K562 (cell line): Measurements from ENCODE around the gene CFAP251. TPM values are rescaled to one million over a fixed set of nuclear protein-coding genes. Genes with fewer than 3 reads are reported as not detected.

Experiments
- ATAC-seq: fragments of 200-7000 bp; cut with Tn5 transposase; 3 replicates; pipeline ENCODE4 v1.9.1; 2020; ENCODE audit warnings: moderate library complexity
- BruUV-seq: library from RNA; stranded (reverse); fragments of 400-500 nt; replicated peaks from 2 replicates; lab custom pipeline; 2021; lab: Mats Ljungman, UMichigan
- CTCF ChIA-PET: fragments of 300-600 bp; formaldehyde crosslinking; extraction: SDS; loops from one replicate; lab custom pipeline; 2021; ENCODE audit warnings: low intra/inter-chr PET ratio; lab: Yijun Ruan, JAX
- POLR2A ChIA-PET: fragments of 300-600, 350-650 bp; sonication (Branson Sonifier 250); formaldehyde crosslinking; extraction: SDS; loops from one replicate; lab custom pipeline; 2021; ENCODE audit warnings: antibody characterized with exemption, inconsistent platforms; lab: Yijun Ruan, JAX
- DNase-seq, 4 experiments: peaks; one replicate each; pipeline versions ENCODE4 v3.0.0 to v3.0.0-alpha.2; 2011 to 2018; ENCODE audit warnings: low spot score in 3 of 4, mixed read lengths in 3 of 4; ENCODE audit errors: extremely low read depth in 1 of 4
- FAIRE-seq: peaks from 2 replicates; lab custom pipeline; 2011; peaks lifted over from hg19 to GRCh38; lab: Jason Lieb, UNC
- H2AFZ ChIP-seq: 2 replicates; pipeline ENCODE4 v1.6.0; 2011; ENCODE audit warnings: low read depth, low read length, control low read depth, inconsistent platforms
- H3K27ac ChIP-seq: fragments of 200-600 bp; 3 replicates; pipeline ENCODE4 v1.8.0; 2011; ENCODE audit warnings: low read depth, mild to moderate bottlenecking, control low read depth, inconsistent platforms, low read length, moderate library complexity, mixed read lengths; ENCODE audit errors: extremely low read depth
- H3K27me3 ChIP-seq, 2 experiments: fragments of 300-600 bp in 1 of 2; 2 replicates in 1 of 2; 3 replicates in 1 of 2; pipeline versions ENCODE4 v1.6.0 to v1.8.0; 2011; ENCODE audit warnings: inconsistent platforms in 2 of 2, low read length in 2 of 2, mild to moderate bottlenecking in 1 of 2, mixed read lengths in 1 of 2, moderate library complexity in 1 of 2; ENCODE audit not compliant: control insufficient read depth in 2 of 2, insufficient read depth in 2 of 2
- H3K36me3 ChIP-seq: fragments of 300-600 bp; 3 replicates; pipeline ENCODE4 v1.8.0; 2011; ENCODE audit warnings: mild to moderate bottlenecking, low read length, inconsistent platforms; ENCODE audit not compliant: control insufficient read depth, insufficient read depth
- H3K4me1 ChIP-seq, 2 experiments: fragments of 200-600 bp in 1 of 2; replicated peaks in 1 of 2; 2 replicates in 1 of 2; 3 replicates in 1 of 2; pipeline versions ENCODE4 v1.5.1 to v1.8.0; 2011; ENCODE audit warnings: inconsistent platforms in 2 of 2, low read length in 2 of 2, mild to moderate bottlenecking in 1 of 2, mixed read lengths in 1 of 2, moderate library complexity in 1 of 2; ENCODE audit not compliant: control insufficient read depth in 2 of 2, insufficient read depth in 2 of 2
- H3K4me2 ChIP-seq: 2 replicates; pipeline ENCODE4 v1.6.1; 2011; ENCODE audit warnings: low read length, control low read depth, inconsistent platforms, mixed read lengths; ENCODE audit not compliant: insufficient read depth
- H3K4me3 ChIP-seq: fragments of 200-600 bp; sonication (generic), shearing (Covaris generic); 2 replicates; pipeline ENCODE4 v1.5.1; 2016; ENCODE audit warnings: control low read depth, inconsistent platforms
- H3K79me2 ChIP-seq: fragments of 200-600 bp; 3 replicates; pipeline ENCODE4 v1.8.0; 2011; ENCODE audit warnings: low read length, inconsistent platforms; ENCODE audit not compliant: control insufficient read depth, insufficient read depth
- H3K9ac ChIP-seq, 2 experiments: 2 replicates each; pipeline versions ENCODE4 v1.6.0 to v1.6.1; 2011; ENCODE audit warnings: low read depth in 2 of 2, low read length in 2 of 2, control low read depth in 1 of 2, inconsistent platforms in 1 of 2, mild to moderate bottlenecking in 1 of 2, mixed read lengths in 1 of 2; ENCODE audit not compliant: insufficient read depth in 1 of 2
- H3K9me1 ChIP-seq: one replicate; pipeline ENCODE4 v1.6.0; 2011; ENCODE audit warnings: inconsistent platforms, mild to moderate bottlenecking, low read length, moderate library complexity; ENCODE audit not compliant: control insufficient read depth, insufficient read depth
- H3K9me3 ChIP-seq: replicated peaks from 2 replicates; pipeline ENCODE4 v1.5.1; 2011; ENCODE audit warnings: low read depth, low read length, inconsistent platforms; ENCODE audit not compliant: control insufficient read depth, insufficient read depth
- H4K20me1 ChIP-seq: replicated peaks from 2 replicates; pipeline ENCODE4 v1.6.1; 2011; ENCODE audit warnings: low read length, inconsistent platforms, mixed read lengths; ENCODE audit not compliant: control insufficient read depth, insufficient read depth
- HCFC1 ChIP-seq: IDR thresholded peaks from 2 replicates; pipeline ENCODE4 v1.6.1; 2012; ENCODE audit warnings: low read depth, low read length, improper control_type of control experiment
- NR2C1 ChIP-seq, 2 experiments: fragments of 450-650 bp; IDR thresholded peaks; 2 replicates each; pipeline ENCODE4 v1.6.1; 2017; ENCODE audit warnings: mild to moderate bottlenecking in 2 of 2, antibody characterized with exemption in 1 of 2, inconsistent platforms in 1 of 2, missing compliant biosample characterization in 1 of 2, missing genetic modification characterization in 1 of 2
- SP2 ChIP-seq: IDR thresholded peaks from 2 replicates; pipeline ENCODE4 v1.6.1; 2011; ENCODE audit warnings: mild to moderate bottlenecking, low read depth, low read length, moderate library complexity; ENCODE audit not compliant: poor library complexity, severe bottlenecking; ENCODE audit errors: extremely low read depth
- ZFP36 ChIP-seq: fragments of 150-350 bp; IDR thresholded peaks from 2 replicates; pipeline ENCODE4 v1.6.1; 2018; ENCODE audit warnings: low read length, low read depth; ENCODE audit not compliant: partially characterized antibody
- ZNF766 ChIP-seq: fragments of 200-800 bp; sonication (Bioruptor generic); conservative IDR thresholded peaks from 2 replicates; pipeline ENCODE4 v1.6.1; 2016; ENCODE audit warnings: missing genetic modification characterization, missing compliant biosample characterization
- WGBS: fragments of 100-300 bp; shearing (Covaris generic); methylation state at CpG from one replicate; pipeline ENCODE4 v1.1.6; 2016; ENCODE audit warnings: low coverage, mixed read lengths; ENCODE audit not compliant: insufficient coverage; ENCODE audit errors: missing lambda C conversion rate; 5-methylcytosine and 5-hydroxymethylcytosine counted together
- in situ Hi-C: fragments of 300-500 bp; cut with MboI; formaldehyde crosslinking; loops from 4 replicates; pipeline ENCODE4 v1.15.0; 2018; ENCODE audit warnings: inconsistent platforms, mixed read lengths
- intact Hi-C: fragments of 100-400 bp; cut with micrococcal nuclease; formaldehyde crosslinking; loops from 2 replicates; pipeline ENCODE4 v1.14.2; 2022
- polyA plus RNA-seq, 8 experiments: library from polyadenylated mRNA; depleted of rRNA in 4 of 8; stranded (reverse) in 5 of 8; unstranded in 3 of 8; fragments of >200 nt; fragmentation: Nextera tagmentation in 2 of 8; fragmentation: Illumina TruSeq in 1 of 8; extraction: Ambion mirVana in 2 of 8; extraction: Trizol in 1 of 8; gene quantifications; 2 replicates each; pipeline versions ENCODE4 v1.2.1 to v1.2.3, GENCODE V29; 2011 to 2014; ENCODE audit warnings: inconsistent platforms in 1 of 8, missing spikeins in 1 of 8
- total RNA-seq, 7 experiments: library from RNA; depleted of rRNA in 6 of 7; stranded (reverse); fragments of >200 nt in 6 of 7; fragmentation: Illumina TruSeq in 2 of 7; extraction: Trizol in 2 of 7; gene quantifications; 2 replicates each; pipeline versions ENCODE4 v1.2.1 to v1.2.3, GENCODE V29; 2011 to 2021; ENCODE audit warnings: low replicate concordance in 1 of 7

The CFAP251 gene
- total and polyA plus RNA-seq, 9 of the 15 experiments (the other 6 are each of a cell fraction or from before 2014, with no cell fraction given): 16.6 to 31.0 (median 19.1) TPM

DNA sequence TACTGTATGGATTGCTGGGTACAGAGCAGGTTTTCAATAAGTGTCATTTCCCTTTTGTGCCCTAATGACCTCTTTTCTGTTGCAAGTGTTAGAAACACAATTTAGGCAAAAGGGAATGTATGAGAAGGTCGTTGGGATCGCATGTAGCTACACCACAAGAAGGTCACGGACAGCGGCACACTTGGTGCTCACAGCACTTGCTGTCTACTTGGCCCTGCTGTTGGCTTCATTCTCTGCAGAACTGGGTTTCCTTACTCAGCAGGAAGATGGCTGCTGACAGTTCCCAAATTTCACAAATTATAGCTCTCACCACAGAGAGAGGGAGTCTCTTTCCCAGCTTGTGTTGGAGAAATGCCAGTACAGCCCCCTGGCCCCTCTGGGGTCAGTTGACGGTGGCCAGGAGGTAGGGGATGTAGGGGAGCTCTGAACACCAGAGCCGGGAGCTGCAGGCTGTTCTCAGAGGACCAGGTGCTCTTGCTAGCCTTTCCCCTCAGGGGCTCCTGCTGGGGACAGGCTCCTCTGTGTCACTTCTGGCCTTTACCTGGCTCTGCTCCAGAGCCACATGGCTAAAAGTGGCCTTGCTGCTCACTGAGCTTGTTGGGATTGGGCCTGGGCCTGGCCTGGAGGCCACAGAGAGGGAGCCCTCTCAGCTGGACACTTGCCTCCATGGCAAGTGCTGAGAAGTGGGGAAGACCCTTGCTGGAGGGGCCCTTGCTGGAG is 52.3 kb downstream of the CFAP251 start (continued):
- TF ChIP-seq SP2: no peak
- TF ChIP-seq NR2C1 (IDR thresholded peaks at IDR 0.05): no peak
- TF ChIP-seq NR2C1 (tag; IDR thresholded peaks at IDR 0.05): no peak

DNA sequence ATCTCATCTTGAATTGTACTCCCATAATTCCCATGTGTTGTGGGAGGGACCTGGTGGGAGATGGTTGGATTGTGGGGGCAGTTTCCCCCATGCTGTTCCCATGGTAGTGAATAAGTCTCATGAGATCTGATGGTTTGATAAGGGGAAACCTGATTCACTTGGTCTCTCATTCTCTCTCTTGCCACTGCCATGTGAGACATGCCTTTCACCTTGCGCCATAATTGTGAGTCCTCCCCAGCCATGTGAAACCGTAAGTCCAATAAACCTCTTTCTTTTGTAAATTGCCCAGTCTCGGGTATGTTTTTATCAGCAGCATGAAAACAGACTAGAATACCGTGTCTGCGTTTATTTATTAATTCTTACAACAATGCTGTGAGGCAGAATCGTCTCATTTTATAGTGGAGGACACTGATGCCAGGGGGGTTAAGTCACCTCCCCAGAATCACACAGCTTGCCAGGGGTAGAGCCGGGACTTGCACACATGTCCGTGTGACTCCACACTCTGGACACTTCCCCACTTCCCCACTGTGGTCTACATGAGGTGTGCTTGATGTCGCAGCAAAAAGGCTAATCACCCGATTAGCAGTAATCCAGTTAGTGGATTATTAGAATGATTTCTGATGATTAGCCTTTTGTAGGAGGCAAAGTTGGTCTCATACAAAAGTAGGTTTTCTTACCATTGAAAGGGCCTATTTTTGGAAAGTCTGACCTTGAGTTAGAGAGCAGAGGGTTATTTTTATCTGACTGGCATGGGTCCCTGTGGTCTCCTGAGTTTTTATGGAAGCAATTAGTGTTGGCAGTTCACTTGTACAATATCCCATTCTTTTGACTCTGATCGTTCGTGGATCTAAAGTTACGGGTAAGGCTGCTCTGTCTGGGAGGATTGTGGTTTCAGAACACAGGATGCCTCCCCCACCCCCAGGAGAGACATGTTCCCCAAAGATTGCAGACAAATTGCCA is 55.9 kb downstream of the CFAP251 start:
- FAIRE-seq (no peak), DNase-seq (no peak), ATAC-seq (no peak)
- in situ Hi-C loops: no loop called here
- H3K79me2 ChIP-seq: no peaks in the 10 kb centered on the region
- no peak overlapping the region for H3K4me3 ChIP-seq
- BruUV-seq: no TSS peak
- WGBS: 57% methylated on average over 13 of the region's 13 CpGs
- H3K36me3 ChIP-seq: peaks cover 9% of the 10 kb centered on the region; the same call in 2 of the 3 replicates
- TF ChIP-seq ZFP36 (peak; percentile 55), HCFC1 (no peak), ZNF766 (CRISPR knock-in tag) (peak; percentile 77)
- H3K4me1 ChIP-seq: peaks cover 0 to 5% of the 10 kb centered on the region in 2 experiments; a peak in 2 of 5 replicates
- H3K27ac ChIP-seq: no peak overlapping the region
- H3K9me3 ChIP-seq: no peaks in the 10 kb centered on the region
- H3K4me2 ChIP-seq: no peak overlapping the region
- no peak overlapping the region for H3K9ac ChIP-seq
- no peaks in the 10 kb centered on the region for H3K9me1 ChIP-seq
- ChIA-PET POLR2A (no interaction called here), CTCF (no interaction called here)
- no peak overlapping the region for H2AFZ ChIP-seq
- no peaks in the 10 kb centered on the region for H3K27me3 ChIP-seq
- no peaks in the 10 kb centered on the region for H4K20me1 ChIP-seq
- intact Hi-C loops: no loop called here
